GM23338 (cell line): Measurements from ENCODE around the gene KIF6. TPM values are rescaled to one million over a fixed set of nuclear protein-coding genes. Genes with fewer than 3 reads are reported as not detected.
"Not testable (repeated sequence)": the region's sequence is repeated elsewhere in the genome, so short reads cannot be mapped to it uniquely, and the experiment has no call there.

Experiments
- ATAC-seq: fragments of 200-7000 bp; cut with Tn5 transposase; 3 replicates; pipeline ENCODE4 v1.9.1; 2020
- DNase-seq: peaks from one replicate; pipeline ENCODE4 v3.0.0-alpha.2; 2015; ENCODE audit warnings: low spot score
- H2AFZ ChIP-seq: fragments of 200-600 bp; sonication (generic); 2 replicates; pipeline ENCODE4 v1.8.0; 2016; ENCODE audit warnings: antibody characterized with exemption, mild to moderate bottlenecking, moderate library complexity
- H3F3A ChIP-seq: fragments of 200-600 bp; sonication (generic); replicated peaks from 2 replicates; pipeline ENCODE4 v1.8.0; 2017; ENCODE audit warnings: antibody characterized with exemption, mixed run types, low read depth
- H3K27ac ChIP-seq: fragments of 200-600 bp; sonication (generic); 2 replicates; pipeline ENCODE4 v1.6.1; 2016; ENCODE audit warnings: low read depth
- H3K27me3 ChIP-seq: fragments of 200-600 bp; sonication (generic); 2 replicates; pipeline ENCODE4 v1.8.0; 2016; ENCODE audit warnings: mild to moderate bottlenecking, mixed run types, moderate library complexity; ENCODE audit not compliant: insufficient read depth
- H3K36me3 ChIP-seq: fragments of 200-600 bp; sonication (generic); 2 replicates; pipeline ENCODE4 v1.8.0; 2016; ENCODE audit warnings: mild to moderate bottlenecking; ENCODE audit not compliant: insufficient read depth
- H3K4me1 ChIP-seq: fragments of 200-600 bp; sonication (generic); 2 replicates; pipeline ENCODE4 v1.8.0; 2016; ENCODE audit warnings: mild to moderate bottlenecking, moderate library complexity; ENCODE audit not compliant: insufficient read depth
- H3K4me2 ChIP-seq: fragments of 200-600 bp; sonication (generic); 2 replicates; pipeline ENCODE4 v1.7.1; 2017; ENCODE audit warnings: mixed run types
- H3K4me3 ChIP-seq: fragments of 200-600 bp; sonication (generic); 2 replicates; pipeline ENCODE4 v1.6.1; 2016; ENCODE audit warnings: mixed run types
- H3K79me2 ChIP-seq: fragments of 200-600 bp; sonication (generic); replicated peaks from 2 replicates; pipeline ENCODE4 v1.8.0; 2017; ENCODE audit warnings: mild to moderate bottlenecking; ENCODE audit not compliant: insufficient read depth
- H3K9me2 ChIP-seq: fragments of 200-600 bp; sonication (generic); 2 replicates; pipeline ENCODE4 v1.8.0; 2017; ENCODE audit not compliant: insufficient read depth
- H4K20me1 ChIP-seq: fragments of 200-600 bp; sonication (generic); replicated peaks from 2 replicates; pipeline ENCODE4 v1.8.0; 2017; ENCODE audit warnings: mild to moderate bottlenecking; ENCODE audit not compliant: insufficient read depth
- H3K27ac Mint-ChIP-seq: 2 replicates; pipeline ENCODE4 v1.8.0; 2020; ENCODE audit warnings: inconsistent platforms, mild to moderate bottlenecking, moderate library complexity, mixed read lengths
- H3K27me3 Mint-ChIP-seq: 3 replicates; pipeline ENCODE4 v1.8.0; 2022; ENCODE audit warnings: low read depth, mild to moderate bottlenecking, moderate library complexity, mixed read lengths, inconsistent platforms; ENCODE audit not compliant: insufficient read depth, poor library complexity
- H3K36me3 Mint-ChIP-seq: 3 replicates; pipeline ENCODE4 v1.8.0; 2021; ENCODE audit warnings: low read depth, mild to moderate bottlenecking, inconsistent platforms, moderate library complexity, mixed read lengths
- H3K4me1 Mint-ChIP-seq: 3 replicates; pipeline ENCODE4 v1.8.0; 2020; ENCODE audit warnings: mild to moderate bottlenecking, inconsistent platforms, mixed read lengths
- H3K4me3 Mint-ChIP-seq: 3 replicates; pipeline ENCODE4 v1.8.0; 2021; ENCODE audit warnings: moderate library complexity, mild to moderate bottlenecking, inconsistent platforms, mixed read lengths
- H3K9me3 Mint-ChIP-seq: 3 replicates; pipeline ENCODE4 v1.8.0; 2020; ENCODE audit warnings: moderate library complexity, mild to moderate bottlenecking, inconsistent platforms, mixed read lengths
- CREB1 ChIP-seq: fragments of 250-450 bp; sonication (Bioruptor Pico); IDR thresholded peaks from 2 replicates; pipeline ENCODE4 v1.5.0; 2020; ENCODE audit warnings: low read depth, mild to moderate bottlenecking, moderate library complexity
- CTCF ChIP-seq, 2 experiments: fragments of 200-600 bp in 1 of 2; sonication (generic) in 1 of 2; conservative IDR thresholded peaks; 2 replicates each; pipeline versions ENCODE4 v1.5.1 to v1.6.1; 2016 to 2017; ENCODE audit warnings: antibody characterized with exemption in 2 of 2, low read depth in 2 of 2, mild to moderate bottlenecking in 2 of 2, moderate library complexity in 1 of 2
- ETS1 ChIP-seq: IDR thresholded peaks from 2 replicates; pipeline ENCODE4 v1.6.1; 2016; ENCODE audit warnings: antibody characterized with exemption
- EZH2 ChIP-seq: fragments of 200-600 bp; sonication (generic); IDR thresholded peaks from one replicate; pipeline ENCODE4 v1.8.0; 2017; ENCODE audit warnings: antibody characterized with exemption, mild to moderate bottlenecking, low read depth; ENCODE audit not compliant: unreplicated experiment
- JUNB ChIP-seq: IDR thresholded peaks from one replicate; pipeline ENCODE4 v1.6.1; 2016; ENCODE audit warnings: antibody characterized with exemption; ENCODE audit not compliant: unreplicated experiment
- NANOG ChIP-seq: IDR thresholded peaks from 2 replicates; pipeline ENCODE4 v1.6.1; 2016; ENCODE audit warnings: antibody characterized with exemption, borderline replicate concordance
- REST ChIP-seq: IDR thresholded peaks from one replicate; pipeline ENCODE4 v1.6.1; 2018; ENCODE audit warnings: antibody characterized with exemption; ENCODE audit not compliant: unreplicated experiment
- STAT1 ChIP-seq: IDR thresholded peaks from one replicate; pipeline ENCODE4 v1.6.1; 2016; ENCODE audit warnings: antibody characterized with exemption; ENCODE audit not compliant: unreplicated experiment
- ZNF114 ChIP-seq: fragments of 250-450 bp; sonication (Bioruptor Pico); IDR thresholded peaks from 2 replicates; pipeline ENCODE4 v1.5.0; 2020; ENCODE audit warnings: mild to moderate bottlenecking, moderate library complexity
- ZNF331 ChIP-seq: fragments of 250-450 bp; sonication (Bioruptor Pico); IDR thresholded peaks from 2 replicates; pipeline ENCODE4 v1.5.0; 2020; ENCODE audit warnings: low read depth, mild to moderate bottlenecking, moderate library complexity
- polyA plus RNA-seq: library from polyadenylated mRNA; unstranded; fragments of >200 nt; fragmentation: Nextera tagmentation; extraction: Ambion mirVana; gene quantifications from 2 replicates; pipeline ENCODE4 v1.2.1, GENCODE V29; 2016
- total RNA-seq: library from RNA; depleted of rRNA; stranded (reverse); fragments of >200 nt; shearing (Covaris generic); gene quantifications from 2 replicates; pipeline ENCODE4 v1.2.3, GENCODE V29; 2014

KIF6 gene
- total and polyA plus RNA-seq, 2 experiments from 2014 or later = 0.87 to 1.7 TPM

GRCh38 chr6:39507331-39507998 is 217.7 kb downstream of the KIF6 start (continued):
- TF ChIP-seq REST (no peak), JUNB (no peak), NANOG (no peak), STAT1 (no peak), CREB1 (CRISPR knock-in tag) (no peak), EZH2 (no peak), ZNF331 (CRISPR knock-in tag) (no peak), ETS1 (no peak)

GRCh38 chr6:39502362-39502955 is 222.7 kb downstream of the KIF6 start:
- H3K4me2 ChIP-seq, H3K79me2 ChIP-seq, ATAC-seq: not testable (repeated sequence)

GRCh38 chr6:39499053-39499452 is 226.2 kb downstream of the KIF6 start:
- H3K4me3 ChIP-seq = no peak overlapping the region
- peaks cover 19% of the 10 kb centered on the region for H3K4me1 ChIP-seq
- peaks cover 23% of the 10 kb centered on the region for H3K4me1 Mint-ChIP-seq
- peaks cover 24% of the 10 kb centered on the region for H3K36me3 Mint-ChIP-seq
- no peaks in the 10 kb centered on the region for H3F3A ChIP-seq
- peaks cover 34% of the 10 kb centered on the region for H3K9me3 Mint-ChIP-seq
- H3K9me2 ChIP-seq = 0 out of 2 replicates have a peak, but pooled peaks cover 3% of the 10 kb centered on the region
- no peak overlapping the region for H3K27ac Mint-ChIP-seq
- H3K36me3 ChIP-seq = peaks cover 3% of the 10 kb centered on the region
- H3K27me3 Mint-ChIP-seq = no peaks in the 10 kb centered on the region
- no peaks in the 10 kb centered on the region for H3K79me2 ChIP-seq
- H3K4me2 ChIP-seq = no peak overlapping the region
- H3K27me3 ChIP-seq = no peaks in the 10 kb centered on the region
- no peak overlapping the region for H3K27ac ChIP-seq
- ATAC-seq (no peak), DNase-seq (no peak)
- H2AFZ ChIP-seq = no peak overlapping the region
- no peaks in the 10 kb centered on the region for H4K20me1 ChIP-seq
- no peak overlapping the region for H3K4me3 Mint-ChIP-seq
- no peak for TF ChIP-seq CTCF (conservative IDR thresholded peaks at IDR 0.05; ENCODE audit: low read depth in 2 of 2)
- no peak for TF ChIP-seq ZNF114 (CRISPR knock-in tag)

More at GRCh38 chr6:39502362-39502955, 222.7 kb downstream of the KIF6 start:
- not testable (repeated sequence) for H4K20me1 ChIP-seq, H3K4me1 Mint-ChIP-seq, H3K27ac Mint-ChIP-seq, H3F3A ChIP-seq, H3K27me3 Mint-ChIP-seq, H3K4me3 ChIP-seq, DNase-seq, H3K4me3 Mint-ChIP-seq, H3K27me3 ChIP-seq, H3K27ac ChIP-seq, H2AFZ ChIP-seq, H3K9me2 ChIP-seq, H3K36me3 ChIP-seq, H3K4me1 ChIP-seq
- Mint-ChIP-seq H3K36me3 (peaks cover 24% of the 10 kb centered on the region), H3K9me3 (peaks cover 42% of the 10 kb centered on the region)
